Ishikawa (cell line): ENCODE measurements around the gene DHPS.

ENCODE experiments used
- CEBPB ChIP-seq: IDR thresholded peaks from 2 replicates; pipeline ENCODE4 v1.6.1; 2012
- CREB1 ChIP-seq: IDR thresholded peaks from 2 replicates; pipeline ENCODE4 v1.6.1; 2012; ENCODE audit warnings: low read depth
- EGR1 ChIP-seq: IDR thresholded peaks from 2 replicates; pipeline ENCODE4 v1.6.1; 2012
- EP300 ChIP-seq: IDR thresholded peaks from 2 replicates; pipeline ENCODE4 v1.6.1; 2012; ENCODE audit warnings: borderline replicate concordance
- FOXM1 ChIP-seq: IDR thresholded peaks from 2 replicates; pipeline ENCODE4 v1.6.1; 2012; ENCODE audit warnings: low read depth, borderline replicate concordance
- MAX ChIP-seq: IDR thresholded peaks from 2 replicates; pipeline ENCODE4 v1.6.1; 2012
- NFIC ChIP-seq: IDR thresholded peaks from 2 replicates; pipeline ENCODE4 v1.6.1; 2012
- RAD21 ChIP-seq: IDR thresholded peaks from 2 replicates; pipeline ENCODE4 v1.6.1; 2012; ENCODE audit warnings: low read depth
- REST ChIP-seq: IDR thresholded peaks from 2 replicates; pipeline ENCODE4 v1.6.1; 2012; ENCODE audit warnings: low read depth, mild to moderate bottlenecking
- TAF1 ChIP-seq: IDR thresholded peaks from 2 replicates; pipeline ENCODE4 v1.6.1; 2012; ENCODE audit warnings: low read depth, mild to moderate bottlenecking
- TCF12 ChIP-seq: IDR thresholded peaks from 2 replicates; pipeline ENCODE4 v1.6.1; 2012; ENCODE audit warnings: low read depth
- TEAD4 ChIP-seq: IDR thresholded peaks from 2 replicates; pipeline ENCODE4 v1.6.1; 2012
- USF1 ChIP-seq: IDR thresholded peaks from 2 replicates; pipeline ENCODE4 v1.6.1; 2012
- YY1 ChIP-seq: IDR thresholded peaks from 2 replicates; pipeline ENCODE4 v1.6.1; 2012; ENCODE audit warnings: low read depth
- ZBTB7A ChIP-seq: IDR thresholded peaks from 2 replicates; pipeline ENCODE4 v1.6.1; 2012; ENCODE audit warnings: low read depth

The DHPS gene

GRCh38 chr19:12726988-12727316, 45.3 kb upstream of the DHPS start:
- TF ChIP-seq YY1 (no peak), EGR1 (no peak), NFIC (no peak), EP300 (no peak), RAD21 (no peak), USF1 (no peak), TEAD4 (no peak), MAX (no peak), TCF12 (no peak), REST (no peak), CREB1 (no peak), TAF1 (no peak), ZBTB7A (no peak), FOXM1 (no peak), CEBPB (no peak)

GRCh38 chr19:12723641-12724426, 42.2 kb upstream of the DHPS start, which contains the start of gene TNPO2:
Gene TNPO2 (minus strand): TSS chr19:12723932. CDS start chr19:12720977, 2,955 bp downstream.
- no peak for TF ChIP-seq TEAD4
- no peak for TF ChIP-seq YY1
- TF ChIP-seq RAD21 = no peak
- no peak for TF ChIP-seq FOXM1
- TF ChIP-seq REST = no peak
- TF ChIP-seq TAF1 = no peak
- TF ChIP-seq TCF12 = no peak
- TF ChIP-seq EP300 = no peak
- TF ChIP-seq CREB1 = no peak
- TF ChIP-seq ZBTB7A = 0 out of 2 replicates have a peak, but pooled peaks have one; percentile 49
- TF ChIP-seq EGR1 = no peak
- 0 out of 2 replicates have a peak, but pooled peaks have one; percentile 27 for TF ChIP-seq USF1
- no peak for TF ChIP-seq CEBPB
- TF ChIP-seq MAX = peak; percentile 81
- no peak; the same call in 1 of the 2 replicates for TF ChIP-seq NFIC

- TF ChIP-seq REST = no peak
- TF ChIP-seq CEBPB = no peak
- TF ChIP-seq MAX = no peak
- no peak for TF ChIP-seq USF1
- TF ChIP-seq RAD21 = no peak
These were observed 41.6 kb upstream of the DHPS start for GRCh38 chr19:12723381-12723640.
